D341Med (cell line): ENCODE measurements around the gene IPCEF1.
"Not testable (repeated sequence)": the region's sequence is repeated elsewhere in the genome, so short reads cannot be mapped to it uniquely, and the experiment has no call there.

Experiments used
- DNase-seq: peaks from one replicate; pipeline ENCODE4 v3.0.0; 2012; ENCODE audit warnings: low spot score

The IPCEF1 gene

DNA sequence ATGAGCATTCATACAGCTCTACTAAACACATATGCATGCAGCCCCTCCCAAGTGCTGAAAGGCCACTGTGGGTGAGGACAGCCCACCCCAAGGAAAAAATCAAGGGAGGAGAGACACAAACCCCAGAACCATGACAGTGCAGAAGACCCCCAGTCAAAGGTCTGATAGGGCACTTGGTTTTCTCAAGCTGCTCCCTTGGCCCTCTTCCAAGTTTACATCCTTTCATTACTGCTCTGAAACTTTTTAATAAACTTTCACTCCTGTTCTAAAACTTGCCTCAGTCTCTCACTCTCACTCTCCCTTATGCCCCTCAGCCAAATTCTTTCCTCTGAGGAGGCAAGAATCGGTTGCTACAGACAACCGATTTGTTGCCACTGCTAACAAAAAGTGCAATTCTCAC is 24.9 kb downstream of the IPCEF1 start:
- DNase-seq = no peak

DNA sequence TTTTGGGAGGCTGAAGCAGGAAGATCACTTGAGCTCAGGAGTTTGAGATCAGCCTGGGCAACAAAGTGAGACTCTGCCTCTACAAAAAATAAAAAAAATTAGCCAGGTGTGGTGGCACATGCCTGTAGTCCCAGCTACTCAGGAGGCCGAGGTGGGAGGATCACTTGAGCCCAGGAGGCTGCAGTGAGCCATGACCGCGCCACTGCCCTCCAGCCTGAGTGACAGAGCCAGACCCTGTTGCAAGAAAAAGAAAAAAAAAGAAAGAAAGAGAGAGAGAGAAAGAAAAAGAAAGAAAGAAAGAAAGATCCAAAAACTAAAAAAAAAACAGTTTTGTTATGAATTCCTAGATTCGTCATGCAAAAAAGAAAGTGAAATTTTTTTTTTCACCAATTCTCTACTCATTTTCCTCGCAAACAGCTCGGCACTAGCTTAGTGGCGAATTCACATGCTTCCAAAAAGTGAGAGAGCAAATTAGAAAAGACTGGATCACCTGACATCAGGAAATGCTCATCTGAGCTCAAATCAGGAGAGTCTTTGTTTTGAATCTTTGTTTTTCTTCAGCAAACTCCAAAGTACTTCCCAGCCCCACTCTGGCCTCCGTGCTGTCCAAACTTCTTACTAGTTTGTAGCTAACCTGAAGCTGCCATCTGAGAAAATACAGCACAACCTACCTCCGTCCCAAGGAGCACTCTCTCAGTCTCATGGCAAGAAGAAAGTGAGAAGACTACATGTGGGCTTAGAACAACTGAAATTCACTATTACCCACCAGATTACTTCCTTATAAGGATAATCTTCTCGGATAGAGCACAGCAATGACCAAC is 27.0 kb downstream of the IPCEF1 start:
- no peak for DNase-seq

DNA sequence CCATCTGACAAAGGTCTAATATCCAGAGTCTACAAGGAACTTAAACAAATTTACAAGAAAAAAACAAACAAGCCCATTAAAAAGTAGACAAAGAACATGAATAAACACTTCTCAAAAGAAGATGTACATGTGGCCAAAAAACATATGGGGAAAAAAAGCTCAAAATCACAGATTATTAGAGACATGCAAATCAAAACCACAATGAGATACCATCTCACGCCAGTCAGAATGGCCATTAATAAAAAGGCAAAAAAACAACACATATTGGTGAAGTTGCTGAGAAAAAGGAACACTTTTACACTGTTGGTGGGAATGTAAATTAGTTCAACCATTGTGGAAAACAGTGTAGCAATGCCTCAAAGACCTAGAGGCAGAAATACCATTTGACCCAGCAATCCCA is 29.3 kb downstream of the IPCEF1 start:
- DNase-seq = not testable (repeated sequence)

DNA sequence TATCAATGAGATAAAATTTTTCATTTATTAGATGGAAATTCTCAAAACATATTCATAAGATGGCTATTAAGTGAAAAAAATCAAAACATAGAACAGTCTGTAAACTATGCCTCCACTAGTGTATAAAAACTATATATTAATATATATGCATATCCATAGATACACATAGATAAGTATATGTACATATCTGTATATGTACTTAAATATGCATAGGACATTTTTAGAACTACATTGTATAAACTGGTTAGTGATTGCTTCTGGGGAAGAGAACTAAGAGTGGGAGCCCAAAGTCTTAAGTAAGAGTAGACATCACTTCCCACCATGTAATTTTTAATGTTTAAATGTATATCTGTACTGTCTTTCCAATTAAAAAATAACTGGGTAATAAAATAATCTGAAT is 31.5 kb downstream of the IPCEF1 start:
- no peak for DNase-seq

DNA sequence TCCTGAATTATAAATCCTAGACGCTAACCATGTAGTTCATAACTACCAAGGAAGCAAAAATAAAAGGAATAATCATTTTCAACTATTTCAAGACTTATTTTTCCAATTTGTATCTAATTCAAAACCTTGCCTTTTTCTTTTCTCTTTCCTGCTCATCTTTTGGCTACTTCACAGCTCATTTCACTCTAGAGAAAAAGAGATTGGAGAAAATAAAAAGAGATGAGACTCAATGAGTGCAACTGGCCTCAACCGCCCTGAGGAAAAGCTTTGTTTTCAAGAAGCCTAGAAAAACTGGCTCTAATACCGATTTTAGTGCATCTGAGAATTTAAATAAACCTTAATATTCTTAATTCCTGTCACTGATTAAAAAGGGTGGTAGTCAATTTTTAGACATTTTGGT is 36.4 kb downstream of the IPCEF1 start:
- DNase-seq = no peak

DNA sequence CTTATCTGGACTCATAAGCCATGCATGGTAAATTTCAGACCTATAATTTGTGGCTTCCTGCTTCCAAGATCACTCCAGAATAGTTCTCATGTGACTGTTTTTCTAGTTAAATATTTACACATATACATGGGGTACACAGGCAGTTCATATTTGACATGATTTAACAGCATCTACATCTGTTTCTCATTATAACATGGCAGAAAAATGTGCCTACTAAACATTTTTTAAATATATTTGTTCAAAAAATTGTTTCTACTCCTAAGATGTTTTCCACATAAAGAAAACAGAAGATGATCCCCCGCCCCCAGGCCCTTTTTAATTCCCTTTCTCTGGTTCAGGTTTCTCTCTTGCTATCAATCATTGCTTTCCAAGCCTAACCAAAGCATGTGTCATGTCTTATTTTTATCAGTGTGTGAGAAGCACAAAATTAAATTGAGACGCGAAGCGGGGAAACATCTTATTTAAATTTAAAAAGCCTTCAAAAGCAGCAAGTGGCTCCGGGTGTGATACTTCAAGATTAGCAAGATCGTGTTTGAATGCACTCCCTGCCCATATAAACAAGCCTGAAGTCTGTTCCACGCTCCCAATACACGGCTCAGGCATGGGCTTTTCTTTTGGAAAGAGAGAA is 37.3 kb downstream of the IPCEF1 start:
- DNase-seq = no peak

DNA sequence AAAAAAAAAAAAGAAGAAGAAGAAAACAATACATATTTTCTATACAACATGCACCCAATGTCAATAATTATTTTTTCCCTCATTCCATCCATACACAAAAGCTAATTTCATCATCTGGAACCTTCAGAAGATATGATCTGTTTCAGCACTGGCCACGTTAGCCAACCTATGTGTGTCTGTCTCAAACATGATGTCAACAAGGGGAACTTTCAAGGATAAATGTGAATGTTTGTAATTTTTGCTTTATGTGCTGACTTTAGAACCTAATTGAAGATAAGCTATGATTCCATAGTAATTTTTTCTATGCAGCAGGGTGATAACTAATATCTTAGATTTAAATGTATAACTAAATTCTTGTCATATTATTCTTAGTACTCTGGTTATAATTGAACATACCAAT is 37.9 kb downstream of the IPCEF1 start:
- DNase-seq = no peak

DNA sequence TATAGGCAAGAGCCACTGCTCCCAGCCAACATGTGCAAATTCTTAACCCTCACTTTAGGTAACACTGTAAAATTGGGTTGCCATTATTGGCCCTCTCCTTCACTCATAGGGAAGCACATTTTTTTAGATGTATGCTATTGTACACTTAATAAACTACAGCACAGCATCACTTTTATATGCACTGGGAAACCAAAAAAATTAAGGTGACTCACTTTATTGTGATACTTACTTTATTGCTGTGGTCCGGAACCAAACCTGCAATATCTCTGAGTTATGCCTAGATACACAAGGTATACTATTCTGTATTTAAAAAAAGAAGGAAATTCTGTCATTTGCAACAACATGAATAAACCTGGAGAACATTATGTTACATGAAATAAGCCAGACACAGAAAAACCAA is 40.5 kb downstream of the IPCEF1 start:
- DNase-seq = no peak

DNA sequence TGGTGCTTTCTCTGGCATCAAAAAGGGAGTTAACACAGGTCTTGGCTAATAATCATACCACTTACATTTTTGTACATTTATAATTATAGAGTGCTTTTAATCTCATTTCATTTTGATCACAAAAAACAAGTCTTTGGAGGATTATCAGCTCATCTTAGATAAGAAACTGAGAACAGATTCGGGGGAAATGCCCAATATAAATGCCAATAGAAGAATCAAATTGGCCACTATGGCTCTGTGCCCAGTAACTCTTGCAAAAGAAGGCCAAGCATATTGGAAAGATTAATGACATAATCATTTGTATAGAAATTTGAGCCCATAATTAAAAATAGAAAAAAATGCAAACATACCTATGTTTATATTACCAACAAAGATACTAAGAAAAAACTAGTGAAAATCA is 42.5 kb downstream of the IPCEF1 start:
- no peak for DNase-seq

DNA sequence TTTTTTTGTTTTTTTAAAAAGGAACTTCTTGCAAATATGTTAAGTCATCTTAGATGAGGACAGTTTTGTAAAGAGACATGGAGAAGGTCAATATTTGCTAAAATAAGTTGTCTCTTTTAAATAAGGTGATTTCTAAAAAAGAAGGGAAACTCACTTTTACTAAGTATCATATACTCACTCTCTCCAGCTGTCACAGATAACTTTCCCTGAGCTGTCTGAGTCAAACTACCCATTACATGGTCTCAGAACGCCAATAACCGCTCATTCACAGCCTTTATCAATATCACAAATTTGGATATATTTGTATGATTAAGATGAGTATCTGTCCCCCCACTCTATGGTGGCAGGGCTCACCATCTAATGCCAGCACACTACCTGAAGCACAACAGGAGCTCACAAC is 47.6 kb downstream of the IPCEF1 start:
- DNase-seq = no peak

DNA sequence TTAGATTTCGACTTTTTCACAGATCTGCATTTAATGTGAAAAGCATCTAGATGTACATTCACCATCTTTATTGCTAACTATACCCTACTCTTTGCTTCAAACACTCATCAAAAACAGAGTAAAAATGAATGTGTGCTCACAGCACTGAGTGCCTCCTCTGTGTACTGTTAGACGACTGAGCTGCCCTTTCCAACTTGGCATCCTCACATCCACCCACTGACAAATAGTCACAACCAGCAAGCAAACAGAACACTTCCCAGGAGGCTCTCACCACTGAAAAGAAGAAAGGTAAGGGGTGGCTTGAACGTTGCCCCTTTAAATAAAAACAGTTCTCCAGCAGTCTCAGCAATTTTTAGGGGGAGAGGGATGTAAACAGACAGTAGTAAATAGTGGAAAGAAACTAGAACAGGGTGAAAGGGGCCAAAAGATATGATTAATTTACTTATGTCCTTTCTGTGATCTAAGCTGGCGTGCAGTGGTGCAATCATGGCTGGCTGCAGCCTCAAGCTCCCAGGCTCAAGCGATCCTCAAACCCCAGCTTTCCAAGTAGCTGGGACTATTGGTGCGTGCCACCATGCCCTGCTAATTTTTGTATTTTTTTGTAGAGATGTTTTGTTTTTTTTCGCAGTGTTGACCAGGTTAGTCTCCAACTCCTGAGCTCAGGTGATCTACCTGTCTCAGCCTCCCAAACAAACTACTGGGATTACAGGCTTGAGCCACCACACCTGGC is 48.7 kb downstream of the IPCEF1 start:
- DNase-seq = no peak

DNA sequence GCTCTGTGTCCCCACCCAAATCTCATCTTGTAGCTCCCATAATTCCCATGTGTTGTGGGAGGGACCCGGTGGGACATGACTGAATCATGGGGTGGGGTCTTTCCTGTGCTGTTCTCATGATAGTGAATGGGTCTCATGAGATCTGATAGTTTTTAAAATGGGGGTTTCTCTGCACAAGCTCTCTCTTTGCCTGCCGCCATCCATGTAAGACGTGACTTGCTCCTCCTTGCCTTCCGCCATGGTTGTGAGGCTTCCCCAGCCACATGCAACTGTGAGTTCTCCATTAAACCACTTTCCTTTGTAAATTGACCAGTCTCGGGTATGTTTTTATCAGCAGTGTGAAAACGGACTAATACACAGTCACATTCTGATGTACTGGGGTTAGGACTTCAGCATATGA is 49.5 kb downstream of the IPCEF1 start:
- not testable (repeated sequence) for DNase-seq

DNA sequence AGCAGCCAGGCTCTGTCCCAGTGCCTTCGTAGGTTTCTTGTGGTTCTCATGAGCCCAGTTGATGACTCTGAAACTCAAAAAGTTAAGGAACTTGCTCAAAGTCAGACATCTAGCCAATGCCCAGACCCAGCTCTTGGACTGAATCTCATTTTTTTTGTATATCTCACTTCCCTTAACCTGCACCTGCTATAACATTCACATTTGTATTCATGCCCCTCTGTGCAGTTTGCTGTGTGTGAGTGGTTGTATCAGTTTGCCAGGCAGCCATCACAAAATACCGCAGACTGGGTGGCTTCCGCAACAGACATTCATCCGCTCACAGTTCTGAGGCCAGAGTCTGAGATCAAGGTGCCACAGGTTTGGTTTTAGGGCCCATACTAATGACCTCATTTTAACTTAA is 49.9 kb downstream of the IPCEF1 start:
- no peak for DNase-seq

DNA sequence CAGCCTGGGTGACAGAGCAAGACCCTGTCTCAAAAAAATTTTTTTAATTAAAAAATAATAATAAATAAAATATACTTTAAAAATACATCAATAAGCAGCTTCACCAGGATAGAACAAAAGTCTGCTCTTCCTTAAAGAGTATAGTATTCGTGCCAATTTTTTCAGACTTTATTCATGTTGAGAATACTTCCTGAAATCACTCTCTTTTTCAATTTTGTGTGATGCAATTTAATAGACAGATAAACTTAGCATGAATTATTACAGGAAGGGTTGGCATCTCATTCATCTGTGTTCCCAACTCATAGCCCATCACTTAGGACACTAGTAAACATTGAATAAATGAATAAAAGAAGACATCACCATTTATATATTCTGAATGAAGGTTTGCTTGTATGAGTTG is 52.4 kb downstream of the IPCEF1 start:
- DNase-seq = no peak

DNA sequence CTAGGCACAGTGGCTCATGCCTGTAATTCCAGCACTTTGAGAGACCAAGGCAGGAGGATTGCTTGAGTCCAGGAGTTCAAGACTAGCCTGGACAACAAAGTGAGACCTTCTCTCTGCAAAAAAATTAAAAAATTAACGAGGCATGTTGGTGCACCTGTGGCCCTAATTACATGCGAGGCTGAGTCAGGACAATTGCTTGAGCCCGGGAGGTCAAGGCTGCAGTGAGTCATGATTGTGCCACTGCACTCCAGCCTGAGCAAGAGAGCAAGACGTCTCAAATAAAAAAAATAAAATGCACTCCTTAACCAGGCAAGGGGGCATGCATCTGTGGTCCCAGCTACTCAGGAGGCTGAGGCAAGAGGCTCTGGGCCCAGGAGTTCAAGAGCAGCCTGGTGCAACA is 53.0 kb downstream of the IPCEF1 start:
- DNase-seq = not testable (repeated sequence)

DNA sequence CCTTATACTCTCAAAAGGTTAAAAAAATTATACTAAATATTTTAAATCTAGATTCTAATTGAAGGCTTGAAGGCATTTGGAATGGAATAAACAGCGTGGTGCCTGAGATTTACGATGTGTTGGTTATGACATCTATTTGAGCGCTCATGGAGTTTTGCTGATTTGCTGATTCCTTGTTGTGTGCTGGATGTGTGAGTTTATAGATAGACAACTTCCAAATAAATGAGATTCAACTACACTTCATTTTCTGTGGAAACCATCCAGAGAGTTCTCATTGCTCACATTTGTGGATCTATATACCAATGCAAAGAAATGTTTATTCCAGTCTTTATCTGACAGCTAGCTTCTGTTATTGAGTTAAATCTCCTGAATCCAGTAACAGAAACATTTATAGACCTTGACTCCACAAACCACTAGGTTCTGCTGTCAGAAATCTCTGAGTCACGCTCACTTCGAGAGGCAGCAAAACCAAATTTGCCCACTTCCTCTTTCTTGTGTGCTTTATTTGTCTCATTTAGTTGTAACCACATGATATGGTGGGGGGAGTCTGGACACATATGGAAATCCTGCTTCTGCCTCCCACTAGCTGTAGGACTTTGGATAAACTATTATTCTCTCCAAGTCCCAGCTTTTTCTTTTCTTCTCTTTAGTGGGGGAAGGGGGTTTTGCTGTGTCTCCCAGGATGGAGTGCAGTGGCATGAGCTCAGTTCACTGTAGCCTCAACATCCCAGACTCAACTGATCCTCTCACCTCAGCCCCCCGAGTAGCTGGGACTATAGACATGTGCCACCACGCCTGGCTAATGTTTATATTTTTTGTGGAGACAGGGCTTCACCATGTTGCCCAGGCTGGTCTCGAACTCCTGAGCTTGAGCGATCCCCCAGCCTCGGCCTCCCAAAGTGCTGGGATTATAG is 54.5 kb downstream of the IPCEF1 start:
- DNase-seq = no peak

DNA sequence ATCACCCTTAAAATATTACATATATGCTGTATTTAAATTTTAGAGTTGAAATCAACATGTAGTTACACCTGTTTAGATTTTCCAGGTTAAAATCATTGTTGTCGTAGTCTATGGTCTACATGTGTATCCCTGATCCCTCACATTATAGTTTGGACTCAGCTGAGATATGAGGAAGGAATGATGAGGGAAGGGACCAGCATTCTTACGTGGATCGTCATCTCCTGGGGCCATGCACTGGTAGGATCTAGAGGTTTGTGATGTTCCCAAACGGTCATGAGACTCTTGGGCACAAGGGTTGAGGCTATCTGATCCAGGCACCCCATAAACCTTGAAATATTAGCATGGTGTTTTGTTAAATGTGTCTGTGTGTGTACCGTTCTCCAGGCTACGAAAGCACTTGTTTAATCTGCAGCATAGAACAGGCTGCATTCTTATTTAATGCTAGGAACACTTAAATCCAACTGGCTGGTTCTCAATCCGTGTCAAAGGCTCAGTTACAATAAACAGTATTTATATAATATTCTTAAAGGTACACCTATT is 55.4 kb downstream of the IPCEF1 start:
- no peak for DNase-seq

DNA sequence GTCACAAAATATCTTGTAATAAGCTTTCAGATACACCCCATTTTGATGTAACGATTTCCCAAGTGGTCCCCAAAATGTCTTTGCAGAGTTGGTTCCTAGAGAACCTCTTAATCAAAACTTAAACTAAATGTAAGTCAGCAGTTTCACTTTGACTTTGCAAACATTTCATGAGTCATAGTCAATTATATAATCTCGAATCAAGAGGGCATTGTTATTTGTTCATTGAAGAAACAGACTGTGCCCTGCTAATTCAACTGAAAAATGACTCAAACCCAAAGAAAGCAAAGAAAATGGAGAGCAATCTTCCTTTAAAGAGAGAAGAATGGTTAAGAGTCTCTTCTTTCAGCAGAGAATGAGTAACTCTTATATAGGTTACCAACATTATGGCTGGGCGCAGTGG is 58.3 kb downstream of the IPCEF1 start:
- no peak for DNase-seq

DNA sequence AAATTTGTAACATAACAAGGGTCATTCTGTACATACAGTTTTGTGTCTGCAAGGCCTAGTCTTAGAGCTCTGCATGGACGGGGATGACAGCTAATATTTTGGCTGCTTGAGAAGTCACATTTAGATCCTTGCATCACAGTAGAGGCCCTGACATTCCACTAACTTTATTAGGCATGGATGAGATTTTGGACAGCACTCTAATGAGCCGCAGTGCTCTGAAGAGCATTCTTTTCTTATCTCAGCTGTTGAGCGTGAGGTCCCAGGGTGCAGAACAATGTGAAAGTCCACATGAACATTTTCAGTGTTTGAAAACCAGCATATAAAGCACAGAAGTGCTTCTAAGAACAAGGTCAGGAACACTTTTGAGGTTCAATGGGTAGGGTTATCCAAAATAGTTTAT is 58.9 kb downstream of the IPCEF1 start:
- no peak for DNase-seq

DNA sequence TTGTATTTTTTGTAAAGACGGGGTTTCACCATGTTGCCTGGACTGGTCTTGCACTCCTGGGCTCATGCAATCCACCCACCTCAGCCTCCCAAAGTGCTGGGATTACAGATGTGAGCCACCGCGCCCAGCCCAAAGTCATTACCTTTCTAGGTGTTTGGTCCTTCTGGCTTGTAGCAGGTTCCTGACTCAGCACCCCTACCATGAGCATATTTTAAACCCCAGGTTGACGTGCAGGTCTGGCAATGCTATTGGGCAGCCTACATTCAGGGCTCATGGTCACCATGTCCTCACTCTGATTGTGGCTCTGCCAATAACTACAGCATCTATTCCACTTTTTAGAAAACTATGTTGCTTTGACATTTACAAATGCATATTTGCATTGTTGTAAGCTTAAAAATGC is 59.4 kb downstream of the IPCEF1 start:
- no peak for DNase-seq

DNA sequence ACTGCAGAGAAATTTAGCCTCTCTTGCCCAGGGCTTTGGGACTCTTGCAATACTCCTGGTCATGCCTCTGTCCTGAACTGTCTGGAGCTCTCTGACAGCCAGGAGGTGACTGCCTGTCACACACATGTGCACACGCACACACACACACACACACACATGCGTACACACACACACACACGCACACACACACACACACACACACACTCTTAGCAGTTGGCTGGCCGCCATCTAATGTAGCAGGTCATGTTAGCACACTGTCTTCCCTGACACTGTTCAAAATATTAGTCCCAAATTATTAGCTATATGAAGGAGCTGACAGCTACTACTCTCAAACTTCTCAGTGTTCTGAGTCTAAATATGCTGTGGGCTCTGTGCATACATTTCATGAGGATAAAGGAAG is 60.9 kb downstream of the IPCEF1 start:
- DNase-seq = no peak
